Measurements from ENCODE around the gene DAAM1. TPM values are rescaled to one million over a fixed set of nuclear protein-coding genes. Genes with fewer than 3 reads are reported as not detected.

Gene DAAM1
- total RNA-seq, 1 experiment from 2014 or later: 11.5 TPM

- H3K27ac ChIP-seq (ENCODE audit: low read depth, low read length, poor library complexity, severe bottlenecking): no peak overlapping the region
- H3K9me3 ChIP-seq (ENCODE audit: low read depth, low read length, poor library complexity, severe bottlenecking): no peaks in the 10 kb centered on the region
- no peaks in the 10 kb centered on the region for H3K27me3 ChIP-seq (replicated peaks; ENCODE audit: insufficient read depth, low read depth, low read length, poor library complexity)
- TF ChIP-seq, protein P1, sequence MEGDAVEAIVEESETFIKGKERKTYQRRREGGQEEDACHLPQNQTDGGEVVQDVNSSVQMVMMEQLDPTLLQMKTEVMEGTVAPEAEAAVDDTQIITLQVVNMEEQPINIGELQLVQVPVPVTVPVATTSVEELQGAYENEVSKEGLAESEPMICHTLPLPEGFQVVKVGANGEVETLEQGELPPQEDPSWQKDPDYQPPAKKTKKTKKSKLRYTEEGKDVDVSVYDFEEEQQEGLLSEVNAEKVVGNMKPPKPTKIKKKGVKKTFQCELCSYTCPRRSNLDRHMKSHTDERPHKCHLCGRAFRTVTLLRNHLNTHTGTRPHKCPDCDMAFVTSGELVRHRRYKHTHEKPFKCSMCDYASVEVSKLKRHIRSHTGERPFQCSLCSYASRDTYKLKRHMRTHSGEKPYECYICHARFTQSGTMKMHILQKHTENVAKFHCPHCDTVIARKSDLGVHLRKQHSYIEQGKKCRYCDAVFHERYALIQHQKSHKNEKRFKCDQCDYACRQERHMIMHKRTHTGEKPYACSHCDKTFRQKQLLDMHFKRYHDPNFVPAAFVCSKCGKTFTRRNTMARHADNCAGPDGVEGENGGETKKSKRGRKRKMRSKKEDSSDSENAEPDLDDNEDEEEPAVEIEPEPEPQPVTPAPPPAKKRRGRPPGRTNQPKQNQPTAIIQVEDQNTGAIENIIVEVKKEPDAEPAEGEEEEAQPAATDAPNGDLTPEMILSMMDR (conservative IDR thresholded peaks at IDR 0.05; ENCODE audit: low read depth, low read length): no peak
- no peak for TF ChIP-seq EZH2 (IDR thresholded peaks at IDR 0.05; ENCODE audit: borderline replicate concordance, low read depth, low read length, poor library complexity, severe bottlenecking)
- CTCF ChIA-PET: no interaction called here
- DNase-seq (ENCODE audit: low spot score): no peak
- peaks cover 20% of the 10 kb centered on the region for H3K4me1 ChIP-seq (ENCODE audit: insufficient read depth, low read length, poor library complexity, severe bottlenecking)
- intact Hi-C loops (cut with micrococcal nuclease; ENCODE audit: unreplicated experiment): no loop called here
- H3K4me3 ChIP-seq (ENCODE audit: low read depth, low read length, poor library complexity, severe bottlenecking): no peak overlapping the region
- BruUV-seq (replicated peaks): no TSS peak
- no peaks in the 10 kb centered on the region for H3K36me3 ChIP-seq (ENCODE audit: insufficient read depth, low read length, poor library complexity, severe bottlenecking)
- POLR2A ChIA-PET (ENCODE audit: low non-redundant PET): no interaction called here
Observed at GRCh38 chr14:59346329-59346728, 157.9 kb downstream of the DAAM1 start.

GRCh38 chr14:59346796-59347510 lies 158.5 kb downstream of the DAAM1 start:
- H3K27me3 ChIP-seq (replicated peaks; ENCODE audit: insufficient read depth, low read depth, low read length, poor library complexity): no peaks in the 10 kb centered on the region
- BruUV-seq (replicated peaks): no TSS peak
- H3K27ac ChIP-seq (ENCODE audit: low read depth, low read length, poor library complexity, severe bottlenecking): no peak overlapping the region
- ChIA-PET POLR2A (ENCODE audit: low non-redundant PET) (no interaction called here), CTCF (no interaction called here)
- TF ChIP-seq, protein P1 (conservative IDR thresholded peaks at IDR 0.05; ENCODE audit: low read depth, low read length): no peak
- no peak for TF ChIP-seq EZH2 (IDR thresholded peaks at IDR 0.05; ENCODE audit: borderline replicate concordance, low read depth, low read length, poor library complexity, severe bottlenecking)
- DNase-seq (ENCODE audit: low spot score): no peak
- no peaks in the 10 kb centered on the region for H3K9me3 ChIP-seq (ENCODE audit: low read depth, low read length, poor library complexity, severe bottlenecking)
- no peaks in the 10 kb centered on the region for H3K36me3 ChIP-seq (ENCODE audit: insufficient read depth, low read length, poor library complexity, severe bottlenecking)
- H3K4me3 ChIP-seq (ENCODE audit: low read depth, low read length, poor library complexity, severe bottlenecking): no peak overlapping the region
- intact Hi-C loops (cut with micrococcal nuclease; ENCODE audit: unreplicated experiment): no loop called here
- H3K4me1 ChIP-seq (ENCODE audit: insufficient read depth, low read length, poor library complexity, severe bottlenecking): peaks cover 20% of the 10 kb centered on the region

DNA sequence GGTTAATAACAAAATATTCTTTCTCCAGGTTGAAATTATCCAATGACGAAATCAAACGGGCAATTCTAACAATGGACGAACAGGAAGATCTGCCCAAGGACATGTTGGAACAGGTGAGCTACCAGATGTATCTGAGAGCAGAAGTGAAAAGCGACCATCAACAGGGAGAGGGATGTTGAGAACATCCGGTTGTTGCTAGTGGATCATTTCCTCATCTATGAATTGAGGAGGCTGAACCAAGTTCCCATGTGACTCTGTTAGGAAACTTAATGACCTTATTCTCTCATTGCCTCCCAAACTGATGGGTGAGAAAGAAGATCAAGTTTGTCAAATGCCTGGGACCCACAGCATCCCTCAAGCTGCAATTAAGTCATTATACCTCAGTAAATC lies 159.0 kb downstream of the DAAM1 start:
- CTCF ChIA-PET: no interaction called here
- POLR2A ChIA-PET (ENCODE audit: low non-redundant PET): no interaction called here
- H3K27ac ChIP-seq (ENCODE audit: low read depth, low read length, poor library complexity, severe bottlenecking): no peak overlapping the region
- no peaks in the 10 kb centered on the region for H3K36me3 ChIP-seq (ENCODE audit: insufficient read depth, low read length, poor library complexity, severe bottlenecking)
- intact Hi-C loops (cut with micrococcal nuclease; ENCODE audit: unreplicated experiment): no loop called here
- H3K4me3 ChIP-seq (ENCODE audit: low read depth, low read length, poor library complexity, severe bottlenecking): no peak overlapping the region
- TF ChIP-seq EZH2 (IDR thresholded peaks at IDR 0.05; ENCODE audit: borderline replicate concordance, low read depth, low read length, poor library complexity, severe bottlenecking): no peak
- TF ChIP-seq, protein P1 (conservative IDR thresholded peaks at IDR 0.05; ENCODE audit: low read depth, low read length): no peak
- no peaks in the 10 kb centered on the region for H3K9me3 ChIP-seq (ENCODE audit: low read depth, low read length, poor library complexity, severe bottlenecking)
- no TSS peak for BruUV-seq (replicated peaks)
- H3K4me1 ChIP-seq (ENCODE audit: insufficient read depth, low read length, poor library complexity, severe bottlenecking): peaks cover 20% of the 10 kb centered on the region
- H3K27me3 ChIP-seq (replicated peaks; ENCODE audit: insufficient read depth, low read depth, low read length, poor library complexity): no peaks in the 10 kb centered on the region
- DNase-seq (ENCODE audit: low spot score): no peak
